ENCODE measurements around the gene ERICH3.
"Not testable (repeated sequence)": the region's sequence is repeated elsewhere in the genome, so short reads cannot be mapped to it uniquely, and the experiment has no call there.

Gene ERICH3

DNA sequence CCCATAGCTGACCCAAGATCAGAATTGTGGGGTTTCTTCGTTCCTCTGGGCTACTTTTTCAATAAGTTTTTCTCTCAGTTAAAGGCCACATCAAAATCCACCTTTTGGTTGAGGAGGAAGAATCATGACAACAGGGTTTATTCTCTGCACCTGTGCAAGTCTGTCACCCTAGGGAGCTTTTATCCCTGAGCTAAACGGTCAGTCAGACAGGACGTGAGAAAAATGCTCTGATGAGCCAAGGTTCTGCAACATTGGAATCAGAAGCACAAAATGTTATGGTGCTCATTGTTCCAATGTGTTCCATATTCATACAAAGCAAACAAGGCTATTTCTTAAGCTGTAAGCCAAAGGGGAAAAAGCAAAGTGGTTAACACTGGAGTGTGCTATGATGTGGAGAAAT, 7.4 kb upstream of the ERICH3 start:
- DNase-seq (ENCODE audit: low read depth in 3 of 3), result no peak

DNA sequence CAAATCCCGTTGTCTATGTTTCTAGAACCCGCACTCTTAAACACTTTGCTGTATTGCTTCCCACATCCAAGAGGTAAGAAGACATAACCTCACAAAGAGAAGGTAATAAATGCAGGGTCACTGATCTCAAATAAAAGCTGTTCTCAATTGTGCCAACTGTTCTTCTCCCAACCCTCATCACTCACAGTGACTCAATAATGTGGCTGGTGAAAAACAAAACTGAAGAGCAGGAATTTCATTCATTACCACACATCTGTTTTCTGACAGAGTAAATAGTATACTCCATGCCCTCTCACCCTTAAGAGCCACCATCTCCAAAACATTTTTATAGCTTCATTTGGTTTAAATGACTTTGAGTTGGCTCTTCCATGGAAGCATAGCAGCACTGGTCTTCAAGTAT, 6.2 kb upstream of the ERICH3 start:
- no peak for DNase-seq (ENCODE audit: low read depth in 3 of 3)

DNA sequence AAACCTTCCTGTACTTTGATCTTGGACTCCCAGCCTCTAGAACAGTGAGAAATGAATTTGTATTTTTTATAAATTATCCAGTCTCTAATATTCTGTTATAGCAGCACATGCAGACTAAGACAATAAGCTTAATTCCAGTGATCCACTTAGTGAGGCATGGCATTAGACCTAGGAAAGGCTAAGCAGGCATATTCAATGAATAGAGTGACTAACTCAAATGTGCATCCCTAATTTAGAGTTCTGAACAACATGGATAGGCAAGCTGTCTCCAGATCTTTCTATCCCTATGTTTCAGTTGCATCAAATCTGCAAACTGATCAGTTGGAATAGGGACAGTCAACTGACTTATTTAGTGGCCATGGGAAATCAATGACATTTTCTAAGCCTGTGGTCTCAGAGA, 4.3 kb upstream of the ERICH3 start:
- no peak for DNase-seq (ENCODE audit: low read depth in 3 of 3)

DNA sequence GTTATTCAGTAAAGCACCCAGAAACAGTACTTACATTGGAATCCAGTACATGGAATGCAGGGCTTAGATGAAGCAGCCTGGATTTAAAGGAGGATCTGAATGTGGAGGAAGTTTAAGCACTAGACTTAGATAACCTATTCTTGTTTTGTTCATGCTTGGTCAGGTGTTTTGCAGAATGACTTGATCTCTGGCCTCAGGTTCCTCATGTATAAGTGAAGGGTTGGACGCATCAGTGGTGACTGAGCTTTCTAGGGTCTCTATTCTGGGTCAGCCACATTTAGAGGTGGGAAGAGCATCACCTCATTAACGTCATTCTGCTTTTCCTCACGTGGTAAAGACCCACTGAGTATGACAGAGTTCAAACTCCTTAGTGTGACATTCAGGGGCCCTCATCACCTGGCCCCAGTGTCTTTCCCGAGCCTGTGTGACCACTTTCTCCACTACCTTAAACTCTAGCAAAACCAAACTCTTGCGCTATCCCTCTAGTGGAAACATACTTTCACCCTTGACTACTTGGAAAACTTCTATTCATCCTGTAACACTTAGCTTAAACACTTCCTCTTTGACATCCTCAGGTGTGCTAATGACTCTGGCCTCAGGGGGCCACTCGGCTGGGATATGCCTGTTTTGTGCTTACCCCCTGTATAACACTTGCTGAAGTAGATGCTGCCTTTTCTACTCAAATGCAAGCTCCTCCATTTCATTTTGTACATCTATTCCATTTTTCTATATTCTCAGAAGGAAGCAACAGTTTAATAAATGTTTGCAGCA, 871 bp upstream of the ERICH3 start:
- DNase-seq (ENCODE audit: low read depth in 3 of 3), result no peak

DNA sequence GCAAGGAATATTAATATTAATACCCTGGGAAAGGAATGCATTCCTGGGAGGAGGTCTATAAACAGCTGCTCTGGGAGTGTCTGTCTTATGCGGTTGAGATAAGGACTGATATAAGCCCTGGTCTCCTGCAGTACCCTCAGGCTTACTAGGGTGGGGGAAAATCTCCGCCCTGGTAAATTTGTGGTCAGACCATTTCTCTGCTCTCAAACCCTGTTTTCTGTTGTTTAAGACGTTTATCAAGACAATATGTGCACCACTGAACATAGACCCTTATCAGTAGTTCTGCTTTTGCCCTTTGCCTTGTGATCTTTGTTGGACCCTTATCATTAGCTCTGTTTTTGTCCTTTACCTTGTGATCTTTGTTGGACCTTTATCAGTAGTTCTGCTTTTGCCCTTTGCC, 2.7 kb downstream of the ERICH3 start:
- DNase-seq (ENCODE audit: low read depth in 3 of 3), result not testable (repeated sequence)

DNA sequence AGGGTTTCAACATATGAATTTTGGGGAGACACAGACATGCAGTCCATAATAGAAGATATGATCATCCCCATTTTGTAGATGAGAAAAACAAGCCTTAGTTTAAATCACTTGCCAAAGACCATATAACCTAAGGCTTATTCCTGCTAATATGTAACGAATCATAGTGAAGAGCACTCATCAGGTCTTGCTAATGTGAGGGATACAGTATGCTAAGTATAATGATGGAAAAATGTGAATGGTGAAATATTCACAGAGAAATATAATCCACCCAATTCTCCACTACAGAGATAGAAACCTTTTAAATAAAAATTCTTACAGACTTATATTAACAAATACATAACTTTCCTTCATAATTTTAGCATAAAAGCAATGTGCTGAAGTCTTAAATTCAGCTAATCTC, 18.9 kb downstream of the ERICH3 start:
- no peak for DNase-seq (ENCODE audit: low read depth in 3 of 3)

DNA sequence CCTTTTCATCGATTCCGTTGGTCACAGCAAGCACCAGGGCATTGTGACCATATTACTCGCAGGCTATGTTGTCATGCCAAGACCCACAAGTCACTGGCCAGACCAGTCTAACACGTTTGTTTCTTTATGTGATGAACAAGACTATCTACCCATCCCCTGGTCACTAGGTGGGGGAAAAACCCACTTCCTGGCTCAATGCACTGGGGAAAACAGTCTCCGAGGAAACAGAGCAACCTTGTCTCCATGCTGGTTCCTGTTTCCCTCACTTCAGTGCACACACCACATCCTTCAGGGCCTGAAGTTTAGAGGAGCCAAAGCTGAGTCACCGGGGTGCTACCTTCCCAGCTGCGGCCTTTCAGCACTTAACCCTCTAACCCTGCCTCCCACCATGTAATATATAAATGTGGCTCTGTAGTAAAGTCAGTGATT, 20.9 kb downstream of the ERICH3 start:
- DNase-seq (ENCODE audit: low read depth in 3 of 3), result no peak

DNA sequence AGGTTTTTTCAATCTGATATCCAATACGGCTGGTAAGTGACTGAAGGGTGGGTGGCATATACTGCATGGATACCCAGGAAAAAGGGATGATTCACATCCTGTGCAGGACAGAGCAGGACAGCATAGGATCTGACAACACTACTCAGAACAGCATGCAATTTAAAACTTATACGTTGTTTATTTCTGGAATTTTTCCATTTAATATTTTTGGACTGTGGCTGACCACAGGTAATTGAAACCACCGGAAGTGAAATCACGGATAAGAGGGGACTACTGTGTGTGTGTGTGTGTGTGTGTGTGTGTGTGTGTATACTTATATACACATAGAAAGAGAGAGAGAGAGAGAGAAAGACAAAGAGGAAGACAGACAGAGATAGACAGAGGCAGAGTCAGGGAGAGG, 23.0 kb downstream of the ERICH3 start:
- DNase-seq (ENCODE audit: low read depth in 3 of 3), result no peak

DNA sequence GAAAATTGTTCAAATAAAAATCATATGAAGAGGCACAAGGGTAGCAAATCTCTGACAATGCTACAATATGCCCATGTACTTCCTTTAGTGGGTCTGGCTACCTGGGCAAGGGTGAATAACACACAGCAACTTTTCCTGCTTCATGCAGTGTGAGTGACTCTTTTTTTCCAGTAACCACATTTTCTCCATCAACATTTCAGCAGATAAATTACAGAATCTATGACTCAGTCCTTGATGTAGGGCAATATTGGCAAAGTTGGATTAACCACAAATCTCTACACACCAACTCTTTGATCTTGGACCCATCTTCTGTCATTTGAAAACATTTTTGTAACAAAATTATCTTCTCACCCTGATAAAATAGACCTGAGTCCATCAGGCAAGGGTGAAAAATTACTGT, 31.7 kb downstream of the ERICH3 start:
- DNase-seq (ENCODE audit: low read depth in 3 of 3), result no peak

DNA sequence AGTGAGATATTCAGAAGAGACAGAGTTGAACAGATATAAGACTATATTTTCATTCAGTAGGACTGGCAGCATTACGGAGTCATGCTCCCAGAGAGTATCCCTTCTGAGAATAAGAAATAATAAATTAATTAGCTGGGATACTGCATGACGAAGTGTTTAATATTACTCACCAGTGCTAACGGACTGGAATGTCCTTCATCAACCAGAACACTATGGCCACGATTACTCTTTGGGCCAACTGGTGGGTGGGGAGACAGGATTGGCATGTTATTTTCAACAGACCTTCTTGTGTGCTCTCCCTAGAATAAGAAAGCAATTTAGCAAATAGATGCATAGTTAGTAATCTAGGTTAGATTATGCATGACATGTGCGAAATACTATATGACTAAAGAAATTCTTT, 32.4 kb downstream of the ERICH3 start:
- DNase-seq (ENCODE audit: low read depth in 3 of 3), result no peak

DNA sequence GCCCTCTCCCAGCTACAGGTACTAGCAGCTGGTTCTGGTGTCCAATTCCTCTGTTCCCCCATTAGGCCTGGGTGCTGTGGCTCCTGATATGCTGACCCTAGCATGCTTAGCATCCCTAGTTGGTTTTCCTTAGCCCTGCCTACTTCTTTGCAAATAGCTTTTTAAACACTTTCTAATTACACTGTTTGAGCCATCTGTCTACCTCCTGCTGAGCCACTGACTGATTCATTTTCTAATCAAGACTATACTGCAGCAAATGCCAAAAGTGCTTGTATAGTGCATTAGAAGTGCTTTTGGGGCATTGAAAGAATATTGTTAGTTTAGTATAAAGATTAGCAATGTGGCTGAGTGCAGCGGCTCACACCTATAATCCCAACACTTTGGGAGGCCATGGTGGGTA, 36.3 kb downstream of the ERICH3 start:
- no peak for DNase-seq (ENCODE audit: low read depth in 3 of 3)

DNA sequence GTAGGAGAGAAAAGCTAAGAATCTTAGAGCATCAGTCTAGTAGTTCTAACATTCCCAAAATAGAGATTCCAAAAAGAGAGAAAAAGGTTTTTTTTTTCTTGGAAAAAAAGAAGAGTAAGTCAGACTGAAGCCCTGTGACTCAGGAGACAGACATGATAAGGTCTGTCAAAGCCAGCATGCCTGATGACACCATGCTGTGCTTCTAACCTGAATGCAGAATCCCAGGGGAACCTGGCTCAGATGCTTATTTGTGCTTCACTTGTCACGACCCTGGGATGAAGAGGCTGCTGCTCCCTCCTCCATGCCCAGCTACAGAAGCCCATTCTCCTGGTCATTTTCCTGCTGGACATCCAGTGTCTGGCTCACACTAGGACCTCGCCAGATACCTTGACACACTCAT, 44.3 kb downstream of the ERICH3 start:
- DNase-seq (ENCODE audit: low read depth in 3 of 3), result no peak

DNA sequence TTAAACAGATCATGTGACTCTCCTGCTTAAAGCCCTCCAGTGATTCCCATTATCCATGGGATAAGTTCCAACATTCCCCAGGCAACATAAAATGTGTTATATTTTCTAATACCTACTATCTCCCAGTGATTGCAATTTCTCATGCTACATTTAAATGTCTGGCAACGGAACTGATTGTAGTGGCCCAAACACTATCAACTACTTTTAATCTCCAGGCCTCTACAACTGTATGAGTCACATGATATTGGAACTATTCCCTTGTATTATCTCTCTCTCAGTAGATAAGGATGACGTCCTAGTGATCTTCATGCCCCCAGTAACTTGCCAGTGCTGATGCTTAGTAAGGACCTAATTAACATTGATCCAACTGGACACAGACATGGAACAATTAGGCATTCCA, 49.9 kb downstream of the ERICH3 start:
- no peak for DNase-seq (ENCODE audit: low read depth in 3 of 3)

DNA sequence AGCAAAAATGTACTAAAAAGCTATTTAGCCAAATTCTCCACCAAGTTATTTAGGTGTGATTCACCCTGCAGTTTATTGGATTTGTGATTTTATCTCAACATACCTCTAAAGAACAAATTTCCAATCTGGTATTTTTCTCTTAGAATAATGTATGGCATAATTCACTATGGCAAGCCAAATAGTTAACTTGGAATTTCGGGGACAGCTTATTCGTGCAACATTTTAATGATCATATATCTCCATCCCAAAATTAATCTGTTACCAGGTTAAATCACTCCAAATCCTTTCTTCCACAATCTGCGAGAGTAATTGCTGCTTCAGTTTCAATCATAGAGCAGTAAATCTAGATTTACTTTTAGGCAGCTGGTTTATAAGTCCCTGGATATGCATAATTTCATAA, 53.4 kb downstream of the ERICH3 start:
- DNase-seq (ENCODE audit: low read depth in 3 of 3), result no peak

DNA sequence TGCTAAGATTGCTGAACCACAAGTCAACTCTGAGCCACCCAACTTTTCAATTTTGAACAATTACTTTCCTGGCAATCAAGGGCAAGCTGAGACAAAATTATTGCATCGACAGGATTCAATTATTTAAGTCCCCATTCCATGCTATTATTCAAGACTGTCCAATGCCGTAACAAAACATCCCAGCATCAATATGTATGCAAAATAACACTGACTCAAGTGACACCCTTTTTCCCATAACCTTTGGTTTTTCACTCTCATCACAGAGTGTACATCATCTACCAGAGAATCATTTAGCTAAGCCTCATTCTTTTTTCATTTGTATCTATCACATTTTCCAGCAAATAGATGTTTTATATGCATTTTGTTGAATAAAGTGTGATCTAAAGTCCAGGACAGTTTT, 54.6 kb downstream of the ERICH3 start:
- DNase-seq (ENCODE audit: low read depth in 3 of 3), result no peak

DNA sequence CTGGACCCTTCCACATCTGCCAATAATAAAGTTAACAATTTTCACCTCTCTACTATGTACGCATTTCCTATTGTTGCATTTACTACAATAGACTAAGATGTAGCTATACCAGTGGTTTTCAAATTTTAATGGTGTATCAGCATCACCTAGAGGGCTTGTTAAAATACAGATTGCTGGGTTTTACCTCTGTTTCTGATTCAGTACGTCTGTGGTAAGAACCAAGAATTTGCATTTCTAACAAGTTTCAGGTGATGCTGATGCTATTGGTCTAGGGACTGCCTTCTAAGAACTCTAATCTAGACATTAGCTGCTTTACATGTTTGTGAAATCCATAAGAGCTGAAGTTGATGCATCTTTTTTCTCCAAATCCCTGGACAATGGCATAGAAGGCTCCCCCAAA, 59.7 kb downstream of the ERICH3 start:
- DNase-seq (ENCODE audit: low read depth in 3 of 3), result no peak

DNA sequence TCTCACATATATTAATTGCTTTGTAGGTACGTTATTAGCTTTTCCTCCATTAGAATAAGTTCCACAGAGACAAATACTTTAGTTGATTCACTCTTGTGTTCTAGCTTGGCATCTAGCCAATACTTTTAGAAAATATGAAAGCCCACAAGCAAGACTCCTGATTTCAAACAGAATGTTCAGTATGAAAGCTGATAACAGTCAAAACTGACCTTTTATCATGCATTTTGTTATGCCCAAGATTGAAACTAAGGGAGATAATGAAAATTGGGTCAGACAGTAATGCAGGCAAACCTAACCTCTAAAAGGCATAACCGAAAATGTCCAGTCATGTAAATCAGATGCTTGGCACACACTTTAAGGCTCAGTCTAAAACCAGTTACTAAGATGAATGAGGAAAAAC, 61.7 kb downstream of the ERICH3 start:
- no peak for DNase-seq (ENCODE audit: low read depth in 3 of 3)

DNA sequence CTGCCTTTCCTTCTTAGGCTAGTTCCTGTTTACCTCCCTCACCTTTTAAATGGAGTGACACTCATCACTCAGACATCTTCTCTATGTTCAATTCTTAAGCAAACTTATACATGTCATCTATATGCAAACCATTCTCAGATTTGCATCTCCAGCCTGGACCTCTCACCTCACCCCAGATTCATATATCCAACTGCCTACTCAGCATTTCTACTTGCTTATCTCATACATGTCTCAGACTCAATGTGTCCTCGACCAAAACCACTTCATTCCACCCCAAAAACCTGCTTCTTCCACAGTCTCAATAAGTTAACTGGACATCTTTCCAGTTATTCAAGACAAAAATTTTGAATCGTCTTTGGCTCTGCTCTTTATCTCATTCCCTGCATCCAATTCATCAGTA, 62.6 kb downstream of the ERICH3 start:
- DNase-seq (ENCODE audit: low read depth in 3 of 3), result no peak

DNA sequence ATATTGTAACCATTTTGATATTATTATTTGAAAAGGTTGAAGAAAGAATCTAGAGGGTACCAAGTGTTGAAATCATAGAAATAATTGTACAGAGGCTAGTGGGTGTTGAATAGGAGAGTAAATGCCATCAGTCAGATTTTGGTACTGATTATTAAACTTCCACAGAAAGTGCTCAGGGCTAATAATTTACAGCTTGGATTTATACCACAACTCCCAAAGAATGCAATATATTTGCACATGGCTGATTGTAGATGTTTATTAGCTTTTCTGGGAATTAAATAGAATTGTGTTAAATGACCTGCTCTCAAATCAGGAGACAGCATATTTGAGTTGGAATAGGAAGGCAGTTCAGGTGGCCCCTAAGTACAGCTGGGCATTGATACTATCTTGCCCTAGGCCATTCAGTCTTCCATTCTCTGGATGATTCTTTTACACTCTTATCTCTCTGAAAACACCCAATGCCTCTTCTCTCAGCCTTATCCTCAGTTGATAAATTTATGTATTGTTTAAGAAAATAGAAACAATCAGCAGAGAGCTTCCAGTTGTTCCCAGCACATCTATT, 63.7 kb downstream of the ERICH3 start:
- no peak for DNase-seq (ENCODE audit: low read depth in 3 of 3)

DNA sequence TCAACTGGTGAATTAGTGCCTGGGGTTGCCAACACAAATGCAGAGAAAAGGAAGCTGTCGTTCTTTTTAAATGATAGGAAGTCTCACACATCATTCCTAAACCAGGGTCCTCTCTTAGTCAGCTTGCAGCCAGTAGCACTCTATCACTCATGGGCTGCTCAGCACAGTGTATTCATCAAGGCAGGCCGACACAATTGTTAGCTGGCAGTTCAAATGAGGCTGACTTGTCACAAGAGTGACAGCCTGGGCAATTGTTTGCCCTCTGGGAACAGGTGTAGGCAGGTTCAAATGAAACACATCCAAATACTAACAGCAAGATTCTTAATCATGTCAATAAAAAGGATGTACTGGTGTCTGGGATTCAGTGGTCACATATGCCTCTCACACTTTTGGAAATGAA, 76.9 kb downstream of the ERICH3 start:
- no peak for DNase-seq (ENCODE audit: low read depth in 3 of 3)

DNA sequence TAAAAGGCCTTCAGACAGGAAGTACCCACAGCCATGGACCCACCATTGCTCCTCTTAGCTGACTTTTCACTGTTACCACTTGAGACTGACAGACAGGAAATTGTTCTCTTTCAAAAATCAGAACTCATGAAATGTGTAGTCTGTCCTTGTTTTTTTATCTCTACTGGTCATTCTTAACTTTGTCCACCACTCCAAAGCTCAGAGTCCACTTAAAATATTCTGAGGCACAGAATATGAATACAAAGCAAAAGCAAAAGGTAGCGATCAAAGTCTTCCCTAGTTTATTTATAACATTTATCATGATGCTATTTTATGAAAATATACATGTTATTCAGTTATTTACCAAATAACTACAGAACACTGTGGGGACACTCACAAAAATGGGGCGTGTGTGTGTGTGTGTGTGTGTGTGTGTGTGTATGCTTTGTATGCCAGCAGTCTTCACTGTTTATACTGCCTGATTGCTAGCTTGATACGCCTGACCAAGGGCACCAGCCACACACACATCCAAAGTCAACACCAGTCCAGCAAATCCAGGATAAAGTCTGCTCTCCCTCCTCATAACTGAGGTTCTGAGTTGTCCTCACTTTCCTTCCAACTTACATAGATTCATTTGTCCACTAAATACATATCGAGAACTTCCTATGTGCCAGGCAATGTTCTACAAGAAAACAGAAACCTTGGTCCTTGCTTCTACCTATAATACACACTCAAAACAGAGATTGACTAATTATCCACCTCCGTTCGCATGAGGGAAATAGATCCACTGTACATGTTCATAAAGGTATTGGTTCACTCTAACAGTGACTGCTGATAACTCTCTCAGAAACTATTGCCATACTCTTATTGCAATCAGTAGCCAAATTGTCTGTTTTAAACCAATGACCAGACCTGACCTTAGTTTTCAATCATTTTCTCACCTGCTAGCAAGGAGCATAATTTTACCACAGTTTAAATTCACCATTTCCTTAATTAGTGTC, 79.4 kb downstream of the ERICH3 start:
- no peak for DNase-seq (ENCODE audit: low read depth in 3 of 3)

DNA sequence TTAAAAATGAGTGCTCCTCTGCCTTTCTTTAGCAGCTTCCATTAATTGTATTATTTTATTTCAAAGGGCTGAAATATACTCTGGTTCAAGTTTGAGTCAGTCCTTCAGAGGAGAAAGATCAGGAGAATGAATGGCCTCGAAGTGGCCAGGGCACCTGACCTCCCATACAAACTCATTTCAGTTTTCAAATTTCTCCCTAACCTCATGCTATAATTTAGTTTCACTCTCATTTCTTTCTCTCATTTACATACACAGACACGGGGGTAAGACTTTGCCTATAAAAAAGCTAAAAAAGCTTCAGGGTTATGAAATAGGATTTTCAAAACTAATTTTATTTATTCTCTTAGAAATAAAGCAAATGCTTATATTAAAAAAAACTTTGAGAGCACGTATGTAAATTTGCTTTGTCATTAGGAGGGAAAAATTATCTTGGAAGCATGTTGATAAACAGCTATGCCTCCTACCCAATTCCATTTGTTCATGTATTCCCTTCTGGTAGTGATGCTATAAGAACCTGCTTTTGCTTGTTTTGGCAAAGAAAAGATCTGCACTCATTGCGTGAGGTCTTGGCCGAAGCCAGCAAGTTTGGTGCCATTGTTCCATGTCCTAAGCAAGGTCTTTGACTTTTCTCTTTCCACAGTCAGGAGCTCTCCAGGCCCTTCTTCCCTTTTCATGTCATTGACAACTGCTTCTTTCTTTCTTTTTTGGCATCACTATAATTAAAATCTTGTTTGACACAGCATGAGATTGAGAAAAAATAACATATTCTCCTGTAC, 80.8 kb downstream of the ERICH3 start:
- no peak for DNase-seq (ENCODE audit: low read depth in 3 of 3)

Data from stimulated activated CD4-positive, alpha-beta T cell treated with anti-CD3 and anti-CD28 coated beads, TNF-alpha, amount 100 ng/mL, for 4 hours (primary cell).